ENCODE data around the gene TRMT1.

- no peak for TF ChIP-seq CREB1 (CRISPR knock-in tag; IDR thresholded peaks at IDR 0.05; ENCODE audit: low read depth)
- TF ChIP-seq CTCF (conservative IDR thresholded peaks at IDR 0.05; ENCODE audit: low read depth in 2 of 2) = no peak
- no peak for TF ChIP-seq JUNB (IDR thresholded peaks at IDR 0.05; ENCODE audit: unreplicated experiment)
These were observed 14.7 kb downstream of the TRMT1 start for GRCh38 chr19:13101590-13102415.

All from GM23338 (cell line).